Stimulated activated CD4-positive, alpha-beta T cell treated with anti-CD3 and anti-CD28 coated beads, Interleukin-2, amount 100 ng/mL, for 24 hours (primary cell): ENCODE data around the gene NKX6-2.
"Not testable (repeated sequence)": the region's sequence is repeated elsewhere in the genome, so short reads cannot be mapped to it uniquely, and the experiment has no call there.

ENCODE experiments used
- DNase-seq, 2 donors: peaks; one replicate each; pipeline ENCODE4 v3.0.0-alpha.2; 2020

The NKX6-2 gene

DNA sequence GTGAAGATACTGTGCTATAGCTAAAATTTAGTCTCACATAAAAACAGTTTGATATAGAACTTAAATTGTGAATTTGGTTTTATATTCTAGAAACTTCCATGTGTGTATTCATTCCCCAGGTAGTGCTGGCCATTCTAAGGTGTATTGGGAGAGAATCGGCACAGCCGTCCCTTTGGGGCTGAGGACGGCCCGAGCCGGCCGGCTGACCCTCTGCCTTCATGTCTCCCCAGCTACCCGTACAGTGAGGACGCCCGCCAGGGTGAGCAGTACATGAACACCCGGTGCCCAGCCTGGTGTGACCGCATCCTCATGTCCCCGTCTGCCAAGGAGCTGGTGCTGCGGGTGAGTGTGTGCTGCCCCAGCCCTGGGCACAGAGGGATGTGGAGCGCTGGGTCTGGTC lies 8.5 kb downstream of the NKX6-2 start:
- DNase-seq, result no peak

DNA sequence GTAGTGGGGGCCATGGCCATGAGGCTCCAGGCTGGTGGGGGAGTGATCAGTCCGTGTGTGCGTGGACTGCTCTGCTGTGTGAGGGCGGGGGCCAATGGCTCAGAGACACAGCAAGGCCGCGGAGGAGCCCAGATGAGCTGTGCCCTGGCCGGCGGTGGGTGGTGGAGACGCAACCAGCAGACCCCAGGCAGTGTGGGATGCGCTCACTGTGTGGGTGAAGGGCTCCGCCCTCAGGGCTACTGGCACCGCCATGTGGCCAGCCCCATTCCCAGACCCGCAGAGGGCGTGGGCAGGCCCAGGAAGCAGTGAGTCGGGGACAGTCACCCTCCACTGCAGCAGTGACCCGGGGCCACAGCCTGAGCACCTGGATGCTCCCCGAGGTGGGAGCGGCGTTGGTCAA lies 9.1 kb downstream of the NKX6-2 start:
- DNase-seq, result no peak

DNA sequence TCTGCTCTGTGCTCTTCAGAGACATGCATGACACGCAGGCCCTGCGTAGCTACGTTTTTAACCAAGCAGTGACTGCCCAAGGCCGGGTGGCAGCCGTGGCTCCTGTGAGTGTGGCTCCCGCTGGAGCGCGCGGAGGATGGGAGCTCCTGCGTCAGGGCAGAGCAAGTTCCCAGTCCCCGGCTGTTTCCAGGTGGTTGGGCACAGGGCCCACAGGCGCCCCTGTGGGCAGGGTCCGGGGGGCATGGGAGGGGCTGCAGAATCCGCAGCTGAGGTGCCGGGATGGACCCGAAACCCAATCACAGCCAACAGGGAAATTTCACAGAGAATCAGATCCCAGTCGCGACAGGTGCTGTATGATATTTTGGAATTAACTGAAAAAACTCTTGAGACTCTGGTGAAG lies 9.8 kb downstream of the NKX6-2 start:
- no peak for DNase-seq

DNA sequence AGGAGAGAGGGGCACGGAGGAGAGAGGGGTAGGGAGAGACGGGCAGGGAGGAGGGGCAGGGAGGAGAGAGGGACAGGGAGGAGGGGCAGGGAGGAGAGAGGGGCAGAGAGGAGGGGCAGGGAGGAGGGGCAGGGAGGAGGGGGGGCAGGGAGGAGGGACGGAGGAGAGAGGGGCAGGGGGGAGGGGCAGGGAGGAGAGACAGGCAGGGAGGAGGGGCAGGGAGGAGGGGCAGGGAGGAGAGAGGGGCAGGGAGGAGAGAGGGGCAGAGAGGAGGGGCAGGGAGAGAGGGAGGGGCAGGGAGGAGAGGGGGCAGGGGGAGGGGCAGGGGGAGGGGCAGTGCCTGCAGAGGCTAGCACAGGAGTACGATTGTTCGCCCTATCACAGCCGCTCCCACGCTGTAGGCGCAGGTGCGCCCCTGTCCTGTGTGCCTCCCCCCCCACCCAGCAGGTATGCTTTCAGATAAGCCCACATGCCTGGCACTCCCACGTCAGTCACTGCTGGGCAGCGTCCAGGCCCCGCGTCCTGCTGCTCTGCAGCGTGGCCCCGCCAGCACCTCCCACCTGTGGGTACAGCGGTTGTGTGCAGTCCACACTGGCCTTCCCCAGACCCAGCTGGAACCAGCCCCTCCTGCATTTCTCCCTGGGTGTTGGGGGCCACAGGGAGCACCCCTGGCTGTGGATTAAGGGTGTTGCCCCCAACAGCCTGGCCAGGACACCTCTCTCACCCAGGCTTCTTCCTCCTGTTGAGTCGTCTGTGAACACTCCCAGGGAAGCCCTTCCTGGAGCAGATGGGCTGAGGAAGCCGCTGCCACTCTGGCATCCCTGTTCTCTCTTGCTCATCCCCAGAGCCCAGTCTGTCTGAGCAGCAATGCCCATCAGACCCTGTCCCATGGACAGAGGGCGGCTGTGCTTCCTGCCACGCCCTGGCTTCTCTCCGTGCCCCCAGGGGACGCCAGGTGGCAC lies 10.8 kb downstream of the NKX6-2 start:
- no peak for DNase-seq

DNA sequence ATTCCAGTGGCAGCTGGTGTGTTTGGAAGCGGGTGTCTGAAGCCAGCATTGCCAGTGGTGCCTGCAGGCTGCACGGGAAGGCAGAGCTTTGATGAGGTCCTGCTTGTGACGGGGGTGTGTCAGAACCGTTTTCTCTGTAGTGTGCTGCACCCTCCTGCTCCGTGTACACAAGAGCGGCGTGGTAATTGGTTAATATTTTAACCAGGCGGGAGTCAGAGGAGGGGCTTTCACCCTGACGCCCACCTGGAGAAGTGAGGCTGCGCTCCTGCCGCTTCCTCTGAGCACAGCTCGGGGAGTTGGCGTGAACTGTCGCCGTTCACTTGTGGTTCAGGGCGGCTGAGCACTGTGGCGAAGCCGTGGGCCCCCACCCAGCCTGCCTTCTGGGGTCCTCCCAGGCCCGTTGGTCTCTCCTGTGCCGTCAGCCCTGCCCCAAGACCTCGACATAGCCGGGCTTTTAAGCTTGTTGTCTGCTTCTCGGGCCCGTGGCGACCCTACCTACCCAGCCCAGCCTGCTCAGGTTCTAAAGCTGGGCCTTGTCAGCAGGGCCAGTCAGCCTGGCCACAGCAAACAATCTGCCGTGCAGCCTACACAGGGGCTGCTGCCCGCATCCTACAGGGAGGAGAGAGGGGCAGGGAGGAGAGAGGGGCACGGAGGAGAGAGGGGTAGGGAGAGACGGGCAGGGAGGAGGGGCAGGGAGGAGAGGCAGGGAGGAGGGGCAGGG lies 11.6 kb downstream of the NKX6-2 start:
- DNase-seq, result no peak

DNA sequence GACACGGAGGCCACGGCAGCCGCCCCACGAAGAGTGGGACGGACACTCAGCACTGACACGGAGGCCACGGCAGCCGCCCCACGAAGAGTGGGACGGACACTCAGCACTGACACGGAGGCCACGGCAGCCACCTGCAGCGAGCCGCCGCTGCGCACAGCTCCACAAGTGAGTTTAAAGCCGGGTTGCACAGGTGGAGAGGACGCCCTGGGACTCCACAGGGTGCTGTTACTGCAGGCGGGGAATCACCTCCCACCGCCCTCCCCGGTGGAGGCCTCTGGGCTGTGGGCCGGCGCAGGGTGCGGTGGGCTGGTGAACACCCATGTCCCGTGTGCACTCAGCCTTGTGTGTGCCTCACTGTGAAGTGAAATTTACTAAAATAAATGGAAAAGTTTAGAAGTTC lies 13.1 kb downstream of the NKX6-2 start:
- DNase-seq, result not testable (repeated sequence)

DNA sequence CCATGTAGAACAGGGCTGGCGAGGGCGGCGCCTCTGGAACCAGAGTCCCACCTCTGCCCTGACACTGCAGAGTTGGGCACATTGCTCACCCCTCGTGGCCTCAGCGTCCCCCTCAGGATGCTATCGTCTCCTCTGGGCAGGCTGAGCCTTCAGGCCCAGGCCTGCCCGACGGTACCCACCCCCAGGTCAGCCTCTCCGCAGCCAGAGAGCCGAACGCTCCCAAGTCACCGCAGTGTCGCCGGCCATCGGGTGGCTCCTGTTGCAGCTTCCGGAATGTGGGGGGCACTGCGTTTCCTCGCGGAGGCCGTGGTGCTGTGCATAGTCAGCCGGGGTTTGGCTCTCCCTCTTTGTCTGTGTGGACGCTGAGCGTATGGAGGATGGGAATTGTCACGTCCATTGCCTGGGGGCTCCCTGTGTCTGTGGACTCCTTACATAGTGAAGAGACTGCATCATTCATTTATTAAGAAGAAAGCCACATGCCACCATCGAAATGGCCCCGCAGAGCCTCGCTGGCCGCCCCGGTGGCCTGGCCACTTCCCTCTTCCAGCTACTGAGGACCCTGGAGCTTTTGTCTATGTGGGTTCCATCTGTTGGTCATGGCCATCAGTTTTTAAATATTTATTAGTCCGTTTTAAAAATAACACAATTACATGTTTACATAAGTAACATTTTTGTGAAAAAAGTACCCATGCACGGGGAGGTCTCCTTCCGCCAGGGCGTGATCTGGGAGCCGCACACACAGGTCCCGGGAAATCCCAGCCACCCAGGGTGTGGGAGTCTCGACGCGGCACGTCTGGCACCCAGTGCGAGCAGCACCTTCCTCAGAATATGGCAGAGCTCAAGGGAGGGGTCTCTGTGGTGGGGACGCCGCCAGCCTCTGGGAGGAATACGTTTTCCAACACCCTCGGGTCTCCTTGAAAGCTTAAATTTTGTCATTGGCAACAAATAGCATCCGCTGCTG lies 15.6 kb downstream of the NKX6-2 start:
- no peak for DNase-seq

DNA sequence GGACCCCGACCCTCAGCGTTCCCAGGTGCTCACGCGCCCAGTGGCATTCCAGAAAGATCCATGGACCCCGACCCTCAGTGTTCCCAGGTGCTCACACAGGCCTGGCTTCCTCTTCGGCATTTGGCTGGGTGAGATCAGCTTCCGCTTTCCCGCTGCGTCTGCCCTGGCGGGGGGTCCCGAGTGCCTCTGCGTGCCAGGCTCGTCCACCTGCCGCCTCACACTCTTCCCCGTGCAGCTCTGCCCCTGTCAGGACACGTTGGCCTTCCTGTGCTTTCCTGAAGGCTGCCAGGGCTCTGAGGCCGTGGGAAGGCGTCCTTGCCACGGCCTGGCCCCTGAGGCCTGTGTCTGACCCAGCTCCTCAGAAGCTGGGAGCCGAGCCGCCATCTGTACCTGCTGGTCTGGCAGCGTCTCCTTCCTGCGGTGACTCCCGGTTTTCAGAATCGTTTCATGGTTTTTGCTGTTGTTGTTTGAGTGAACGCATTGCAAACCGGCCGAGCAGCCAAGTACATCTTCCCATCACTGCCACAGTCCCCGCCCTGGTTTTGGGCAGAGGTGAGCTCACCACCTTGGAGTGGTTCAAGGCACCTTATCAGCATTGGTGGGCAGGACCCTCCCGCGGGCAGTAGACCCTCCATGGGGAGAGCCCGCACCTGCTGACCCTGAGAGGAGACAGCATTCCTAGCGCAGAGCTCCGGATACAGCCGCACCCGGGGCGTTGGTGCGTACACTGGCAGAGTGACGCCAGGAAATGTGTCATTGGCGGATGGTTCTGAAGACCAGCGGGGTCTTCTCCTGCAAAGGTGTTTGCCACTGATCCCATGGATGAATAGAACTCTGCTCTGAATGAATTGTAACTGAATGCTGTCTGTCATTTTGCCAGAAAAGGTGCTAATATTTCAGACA lies 17.4 kb downstream of the NKX6-2 start:
- DNase-seq, result no peak

DNA sequence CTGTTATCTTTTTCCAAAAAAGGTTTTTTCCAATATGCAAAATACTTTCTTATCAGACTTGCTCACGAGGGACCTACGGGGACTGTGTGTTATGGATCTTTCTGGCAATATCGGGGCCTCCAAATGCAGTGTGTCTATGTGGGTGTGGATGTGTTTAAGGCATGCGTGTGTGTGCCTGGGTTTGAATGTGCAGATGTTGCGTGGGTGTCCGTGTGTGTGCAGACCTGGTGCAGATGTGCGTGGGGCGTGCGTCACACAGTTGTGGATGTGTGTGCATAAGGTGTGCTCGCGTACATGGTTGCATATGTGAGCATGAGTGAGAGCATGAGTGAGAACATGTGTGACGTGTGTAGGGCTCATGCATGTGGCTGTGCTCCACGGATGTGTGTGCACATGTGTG lies 19.7 kb downstream of the NKX6-2 start:
- no peak for DNase-seq

DNA sequence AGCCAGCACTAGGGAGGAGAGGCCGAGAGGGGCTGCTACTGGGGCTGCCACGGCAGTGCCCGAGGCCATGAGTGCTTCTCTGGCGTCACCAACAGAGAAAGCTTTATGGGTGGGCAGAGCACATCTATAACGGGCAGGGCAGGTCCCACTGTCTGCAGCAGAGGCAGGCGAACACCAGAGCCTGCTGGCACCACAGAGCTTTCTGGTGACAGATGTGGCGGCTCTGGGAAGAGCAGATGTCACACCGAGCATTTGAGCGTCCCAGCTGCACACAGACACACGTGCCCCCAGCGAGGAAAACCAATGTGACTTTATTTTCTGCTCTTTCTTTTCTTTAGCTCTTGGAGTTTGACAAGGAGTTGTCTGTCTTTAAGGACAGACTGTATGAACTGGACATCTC lies 20.5 kb downstream of the NKX6-2 start:
- DNase-seq, result no peak

DNA sequence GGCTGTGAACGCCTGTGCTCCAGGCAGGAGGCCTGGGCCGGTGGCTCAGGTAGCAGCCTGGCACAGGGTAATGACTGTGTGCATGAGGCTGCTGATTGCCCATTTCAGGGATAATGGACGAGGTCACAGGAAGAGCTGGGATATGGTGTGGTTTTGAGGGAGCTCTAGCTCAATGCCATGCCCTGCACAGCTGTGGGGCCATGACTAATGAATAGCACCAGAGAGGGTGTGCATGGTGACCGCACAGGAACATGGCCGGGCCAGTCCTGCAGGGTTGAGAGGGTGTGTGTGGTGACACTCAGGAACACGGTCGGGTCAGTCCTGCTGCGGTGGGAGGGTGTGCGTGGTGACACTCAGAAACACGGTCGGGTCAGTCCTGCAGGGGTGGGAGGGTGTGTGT lies 21.8 kb downstream of the NKX6-2 start:
- no peak for DNase-seq

DNA sequence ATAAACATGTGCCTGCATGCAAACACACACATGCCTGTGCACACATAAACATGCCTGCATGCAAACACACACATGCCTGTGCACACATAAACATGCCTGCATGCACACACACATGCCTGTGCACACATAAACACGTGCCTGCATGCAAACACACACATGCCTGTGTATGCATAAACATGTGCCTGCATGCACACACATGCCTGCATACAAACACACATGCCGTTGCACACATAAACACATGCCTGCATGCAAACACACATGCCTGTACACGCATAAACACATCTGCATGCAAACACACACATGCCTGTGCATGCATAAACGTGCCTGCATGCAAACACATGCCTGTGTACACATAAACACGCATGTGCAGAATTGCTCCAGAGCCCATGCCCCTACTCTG lies 22.4 kb downstream of the NKX6-2 start:
- DNase-seq, result no peak

DNA sequence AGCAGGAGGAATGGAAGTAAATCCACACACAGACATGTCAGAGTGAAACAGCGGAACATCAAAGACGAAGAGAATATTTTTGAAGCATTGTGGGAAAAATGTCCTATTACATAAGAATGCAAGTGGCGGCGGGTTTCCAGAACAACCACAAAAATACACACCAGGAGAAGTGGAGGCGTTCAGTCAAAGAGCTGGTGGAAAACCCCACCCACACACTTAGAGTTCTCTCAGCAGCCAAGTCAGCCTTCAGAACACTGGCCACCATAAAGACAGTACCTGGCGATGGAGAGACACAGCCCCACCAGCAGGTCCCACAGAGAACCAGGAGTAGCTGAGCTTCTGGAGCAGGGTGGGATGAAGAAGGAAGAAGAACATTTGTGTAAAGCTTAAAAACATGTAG lies 23.7 kb downstream of the NKX6-2 start:
- DNase-seq, result no peak

DNA sequence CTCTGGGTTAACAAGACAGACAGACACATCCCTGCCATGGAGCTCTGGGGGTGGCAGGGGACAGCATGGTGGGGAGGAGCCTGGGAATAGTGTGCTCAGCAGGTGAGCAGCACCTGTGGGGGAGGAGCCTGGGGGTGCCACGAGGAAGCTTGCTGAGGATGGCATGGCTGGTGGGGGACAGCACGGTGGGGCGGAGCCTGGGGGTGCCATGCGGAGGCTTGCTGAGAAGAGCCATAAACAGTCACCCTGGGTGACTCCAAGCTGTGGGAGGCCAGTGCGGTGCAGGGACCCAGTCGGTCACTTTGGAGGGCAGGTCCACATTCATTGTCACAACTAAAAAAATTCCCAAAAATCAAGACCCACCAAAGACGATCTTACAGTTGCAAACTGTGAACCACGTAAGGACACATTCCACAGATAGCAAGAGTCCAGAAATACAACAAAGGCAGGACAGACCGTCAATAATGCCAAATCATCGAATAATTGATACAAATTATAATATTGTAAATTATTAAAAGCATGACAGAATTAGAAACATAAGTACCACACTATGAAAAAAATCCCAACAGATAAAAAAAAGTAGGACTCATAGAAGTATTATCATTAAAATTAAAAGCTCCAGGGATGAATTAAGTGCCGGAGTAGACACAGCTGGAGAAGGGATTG lies 24.4 kb downstream of the NKX6-2 start:
- DNase-seq, result no peak

DNA sequence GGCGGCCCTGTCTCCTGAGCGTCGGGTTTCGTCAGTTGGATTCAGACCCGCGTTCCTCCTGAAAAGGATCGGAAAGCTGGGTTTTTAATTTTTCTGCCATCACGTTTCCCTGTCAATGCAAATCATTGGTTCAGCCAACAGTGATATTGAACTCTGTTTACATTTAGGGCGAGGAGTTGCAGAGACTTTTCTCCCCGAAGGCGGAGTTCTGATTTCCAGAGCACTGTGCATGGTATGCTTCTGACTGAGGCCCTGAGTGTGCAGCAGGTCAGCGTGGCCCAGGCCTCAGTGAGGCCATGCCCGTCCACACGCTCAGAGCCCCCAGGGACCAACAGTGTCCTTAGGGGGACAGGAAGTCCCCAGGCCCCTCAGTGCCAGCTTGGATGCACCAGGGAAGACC lies 27.1 kb downstream of the NKX6-2 start:
- DNase-seq, result no peak

DNA sequence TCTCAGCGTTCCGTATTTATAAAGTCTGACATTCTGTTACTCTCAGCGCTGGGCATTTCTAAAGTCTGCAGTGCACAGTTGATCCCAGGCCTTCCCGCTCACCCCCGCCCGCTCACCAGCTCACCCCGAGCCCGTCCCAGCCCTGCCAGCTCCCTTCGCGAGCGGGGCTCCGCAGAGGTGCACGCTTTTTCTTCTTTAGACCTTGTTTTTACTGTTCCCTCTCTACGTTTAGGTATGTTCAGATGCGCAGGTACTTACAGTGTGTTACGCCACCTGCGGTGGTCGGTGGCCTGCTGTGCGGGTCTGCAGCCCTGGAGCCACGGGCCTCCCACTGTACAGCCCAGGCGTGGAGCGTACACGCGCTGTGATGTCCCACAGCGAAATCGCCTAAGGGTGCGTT lies 28.8 kb downstream of the NKX6-2 start:
- DNase-seq, result no peak

DNA sequence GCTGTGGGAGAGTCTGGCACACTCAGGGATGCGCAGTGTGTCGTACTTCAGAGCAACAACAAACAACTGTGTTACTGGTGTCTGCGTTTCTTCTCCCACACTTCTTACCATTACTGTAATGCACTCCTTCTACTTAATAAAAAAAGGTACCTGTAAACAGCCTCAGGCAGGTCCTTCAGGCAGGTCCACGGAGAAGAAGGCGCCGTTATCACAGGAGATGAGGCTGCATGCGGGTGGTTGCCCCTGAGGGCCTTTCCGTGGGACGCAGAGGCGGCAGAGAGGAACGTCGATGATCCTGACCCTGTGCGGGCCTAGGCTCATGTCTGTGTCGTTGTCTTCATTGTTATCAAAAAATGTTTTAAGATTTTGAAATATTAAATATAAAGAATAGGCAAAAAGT lies 29.4 kb downstream of the NKX6-2 start:
- no peak for DNase-seq

DNA sequence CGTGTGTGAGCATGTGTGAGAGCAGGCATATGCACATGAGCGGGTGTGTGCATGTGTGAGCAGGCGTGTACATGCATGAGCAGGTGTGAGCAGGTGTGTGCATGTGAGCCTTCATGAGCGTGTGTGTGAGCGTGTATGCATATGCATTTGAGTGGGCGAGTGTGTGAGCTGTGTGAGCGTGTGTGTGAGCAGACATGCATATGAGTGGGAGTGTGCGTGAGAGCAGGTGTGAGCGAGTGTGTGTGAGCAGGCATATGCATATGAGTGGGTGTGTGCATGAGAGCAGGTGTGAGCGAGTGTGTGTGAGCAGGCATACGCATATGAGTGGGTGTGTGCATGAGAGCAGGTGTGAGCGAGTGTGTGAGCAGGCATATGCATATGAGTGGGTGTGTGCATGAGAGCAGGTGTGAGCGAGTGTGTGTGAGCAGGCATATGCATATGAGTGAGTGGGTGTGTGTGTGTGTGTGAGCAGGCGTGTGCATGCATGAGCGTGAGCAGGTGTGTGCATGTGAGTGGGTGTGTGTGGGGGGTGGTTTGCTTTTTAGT lies 30.7 kb downstream of the NKX6-2 start:
- no peak for DNase-seq

DNA sequence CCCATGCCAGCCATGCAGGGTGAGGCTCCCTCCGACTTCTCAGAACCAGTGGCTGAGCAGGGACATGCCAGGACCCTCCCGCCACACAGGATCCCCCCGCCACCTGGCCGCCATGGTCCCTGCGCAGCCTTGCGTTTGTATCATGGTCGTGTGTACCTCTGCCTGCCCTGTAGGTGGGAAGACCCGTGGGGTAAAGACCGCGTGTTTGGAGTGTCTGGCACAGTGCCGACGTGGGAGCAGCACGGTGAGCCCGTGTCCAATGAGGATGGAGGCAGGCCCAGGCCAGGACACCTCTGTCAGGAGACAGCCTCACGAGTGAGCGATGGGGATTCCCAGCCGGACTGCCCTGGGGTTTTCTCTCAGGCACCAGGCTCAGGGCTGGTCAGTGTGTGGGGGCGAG lies 31.9 kb downstream of the NKX6-2 start:
- no peak for DNase-seq

DNA sequence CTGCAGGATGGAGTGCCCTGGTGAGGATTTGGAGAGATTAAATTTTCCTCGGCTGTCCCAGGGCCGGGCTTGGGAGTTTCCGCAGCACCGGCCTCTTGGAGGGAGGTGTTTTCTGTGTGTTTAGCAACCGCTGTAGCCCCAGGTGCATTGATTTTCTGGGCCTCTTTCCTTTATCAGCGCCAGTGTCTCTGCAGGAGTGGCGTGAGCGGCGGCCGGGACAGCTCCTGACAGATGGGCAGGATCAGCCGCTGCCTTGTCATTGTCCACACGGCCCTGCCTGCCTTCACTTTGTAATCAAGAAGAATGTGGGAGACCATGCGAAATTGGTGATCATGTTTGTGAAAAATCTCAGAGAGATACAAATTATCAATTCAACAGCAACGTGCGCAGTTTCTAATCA lies 32.4 kb downstream of the NKX6-2 start:
- DNase-seq, result no peak

DNA sequence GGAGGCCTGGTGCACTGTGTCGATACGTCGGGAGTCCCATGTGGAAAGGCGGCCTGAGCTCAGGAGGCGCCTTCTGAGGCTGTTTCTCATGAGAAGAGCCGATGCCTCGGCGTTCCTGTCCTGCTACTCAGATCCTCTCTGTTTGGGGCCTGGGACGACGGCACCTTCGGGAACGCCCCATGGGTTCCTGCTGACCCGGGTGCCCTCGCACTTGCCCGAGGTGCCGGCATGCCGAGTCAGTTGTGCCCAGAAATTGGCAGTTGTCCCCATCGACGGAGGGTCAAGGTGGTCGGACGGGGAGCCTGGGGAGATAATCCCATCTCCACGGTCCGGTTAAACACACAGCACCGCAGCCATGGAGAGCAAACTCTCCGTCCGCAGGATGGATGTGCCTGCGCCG lies 33.0 kb downstream of the NKX6-2 start:
- DNase-seq, result no peak
